Right lobe of liver (tissue), 4 donors: Measurements from ENCODE around the gene ADD2.

Source experiments
- POLR2A ChIP-seq: fragments of 450-650 bp; IDR thresholded peaks from one replicate; pipeline ENCODE4 v1.6.1; 2017; ENCODE audit warnings: antibody characterized with exemption, mild to moderate bottlenecking
- TF ChIP-seq, protein P1 (sequence below), 4 donors: fragments of 200-600 bp in 3 of 4; fragments of 450-650 bp in 1 of 4; IDR thresholded peaks; one replicate each; pipeline versions ENCODE4 v1.5.1 to v1.8.0; 2016 to 2022; ENCODE audit warnings: antibody characterized with exemption in 4 of 4, mild to moderate bottlenecking in 2 of 4
- donor health status: DM: no; HTN: no; CAD: no.
- donor health status: DM: no; HTN: no; CAD: no.
- donor health status: DM: no; HTN: yes; CAD: no.

DNA sequence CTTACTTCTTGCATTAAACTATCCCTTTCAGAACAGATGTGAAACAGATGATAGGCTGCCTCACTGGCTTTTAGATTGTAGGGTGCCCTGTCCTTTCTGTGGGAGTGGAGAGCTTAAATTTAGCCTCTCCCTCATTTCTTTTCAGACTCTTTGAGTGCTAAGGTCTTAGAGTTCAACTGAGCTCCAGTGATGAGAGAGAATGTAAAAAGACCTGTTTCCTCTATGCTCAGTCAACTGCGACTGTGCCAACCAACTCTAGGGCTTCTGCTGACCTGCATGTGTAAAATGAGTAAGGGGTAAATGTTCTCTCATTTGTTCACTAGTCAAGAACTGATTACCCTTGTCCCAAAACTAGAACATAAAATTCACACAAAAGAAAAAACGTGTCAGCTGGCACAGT is 109.5 kb downstream of the ADD2 start:
- TF ChIP-seq, protein P1, sequence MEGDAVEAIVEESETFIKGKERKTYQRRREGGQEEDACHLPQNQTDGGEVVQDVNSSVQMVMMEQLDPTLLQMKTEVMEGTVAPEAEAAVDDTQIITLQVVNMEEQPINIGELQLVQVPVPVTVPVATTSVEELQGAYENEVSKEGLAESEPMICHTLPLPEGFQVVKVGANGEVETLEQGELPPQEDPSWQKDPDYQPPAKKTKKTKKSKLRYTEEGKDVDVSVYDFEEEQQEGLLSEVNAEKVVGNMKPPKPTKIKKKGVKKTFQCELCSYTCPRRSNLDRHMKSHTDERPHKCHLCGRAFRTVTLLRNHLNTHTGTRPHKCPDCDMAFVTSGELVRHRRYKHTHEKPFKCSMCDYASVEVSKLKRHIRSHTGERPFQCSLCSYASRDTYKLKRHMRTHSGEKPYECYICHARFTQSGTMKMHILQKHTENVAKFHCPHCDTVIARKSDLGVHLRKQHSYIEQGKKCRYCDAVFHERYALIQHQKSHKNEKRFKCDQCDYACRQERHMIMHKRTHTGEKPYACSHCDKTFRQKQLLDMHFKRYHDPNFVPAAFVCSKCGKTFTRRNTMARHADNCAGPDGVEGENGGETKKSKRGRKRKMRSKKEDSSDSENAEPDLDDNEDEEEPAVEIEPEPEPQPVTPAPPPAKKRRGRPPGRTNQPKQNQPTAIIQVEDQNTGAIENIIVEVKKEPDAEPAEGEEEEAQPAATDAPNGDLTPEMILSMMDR (IDR thresholded peaks at IDR 0.05) = no peak
- no peak for TF ChIP-seq POLR2A
